GM19395 (cell line): ENCODE data around the gene PARP12.

Experiments
- ATAC-seq: cut with Tn5 transposase; IDR thresholded peaks from one replicate; pipeline ENCODE4 v1.9.1; 2021; ENCODE audit warnings: mild to moderate bottlenecking, moderate library complexity; ENCODE audit not compliant: unreplicated experiment

Gene PARP12

GRCh38 chr7:140059273-140060242 is 3.2 kb downstream of the PARP12 start:
- ATAC-seq: no peak

GRCh38 chr7:140058517-140058916 is 4.2 kb downstream of the PARP12 start:
- no peak for ATAC-seq

- no peak for ATAC-seq
These were observed 5.6 kb downstream of the PARP12 start for GRCh38 chr7:140057143-140057535.

- ATAC-seq: no peak
These were observed 6.2 kb downstream of the PARP12 start for GRCh38 chr7:140056431-140057142.

- no peak for ATAC-seq
These were observed 6.9 kb downstream of the PARP12 start for GRCh38 chr7:140055833-140056232.

- ATAC-seq: no peak
These were observed 8.0 kb downstream of the PARP12 start for GRCh38 chr7:140054751-140055150.

GRCh38 chr7:140053812-140054539 is 8.8 kb downstream of the PARP12 start:
- peak; percentile 93 for ATAC-seq

- no peak for ATAC-seq
These were observed 10.9 kb downstream of the PARP12 start for GRCh38 chr7:140051820-140052219.

GRCh38 chr7:140050100-140050499 is 12.7 kb downstream of the PARP12 start:
- no peak for ATAC-seq

GRCh38 chr7:140049339-140050024 is 13.3 kb downstream of the PARP12 start:
- no peak for ATAC-seq

GRCh38 chr7:140048989-140049338 is 13.8 kb downstream of the PARP12 start:
- no peak for ATAC-seq

- no peak for ATAC-seq
These were observed 14.6 kb downstream of the PARP12 start for GRCh38 chr7:140048138-140048537.

GRCh38 chr7:140047197-140047596 is 15.6 kb downstream of the PARP12 start:
- no peak for ATAC-seq

GRCh38 chr7:140045697-140046096 is 17.1 kb downstream of the PARP12 start:
- no peak for ATAC-seq

- ATAC-seq: no peak
These were observed 18.5 kb downstream of the PARP12 start for GRCh38 chr7:140044251-140044650.

- no peak for ATAC-seq
These were observed 20.4 kb downstream of the PARP12 start for GRCh38 chr7:140042386-140042670.

GRCh38 chr7:140041659-140042385 is 20.9 kb downstream of the PARP12 start:
- ATAC-seq: no peak

GRCh38 chr7:140039896-140040295 is 22.9 kb downstream of the PARP12 start:
- no peak for ATAC-seq

GRCh38 chr7:140039066-140039465 is 23.7 kb downstream of the PARP12 start:
- no peak for ATAC-seq

- ATAC-seq: peak; percentile 73
These were observed 26.4 kb downstream of the PARP12 start for GRCh38 chr7:140036224-140036962.
